Jurkat, Clone E6-1 (cell line): Measurements from ENCODE around the gene PTPRE.
"Not testable (repeated sequence)": the region's sequence is repeated elsewhere in the genome, so short reads cannot be mapped to it uniquely, and the experiment has no call there.

ENCODE experiments used
- DNase-seq: peaks from one replicate; pipeline ENCODE4 v3.0.0-alpha.2; 2011; ENCODE audit warnings: low read depth, low spot score
- H3K4me3 ChIP-seq: 2 replicates; pipeline ENCODE4 v1.5.1; 2011; ENCODE audit warnings: mild to moderate bottlenecking, low read length, control low read depth, moderate library complexity

Gene PTPRE

DNA sequence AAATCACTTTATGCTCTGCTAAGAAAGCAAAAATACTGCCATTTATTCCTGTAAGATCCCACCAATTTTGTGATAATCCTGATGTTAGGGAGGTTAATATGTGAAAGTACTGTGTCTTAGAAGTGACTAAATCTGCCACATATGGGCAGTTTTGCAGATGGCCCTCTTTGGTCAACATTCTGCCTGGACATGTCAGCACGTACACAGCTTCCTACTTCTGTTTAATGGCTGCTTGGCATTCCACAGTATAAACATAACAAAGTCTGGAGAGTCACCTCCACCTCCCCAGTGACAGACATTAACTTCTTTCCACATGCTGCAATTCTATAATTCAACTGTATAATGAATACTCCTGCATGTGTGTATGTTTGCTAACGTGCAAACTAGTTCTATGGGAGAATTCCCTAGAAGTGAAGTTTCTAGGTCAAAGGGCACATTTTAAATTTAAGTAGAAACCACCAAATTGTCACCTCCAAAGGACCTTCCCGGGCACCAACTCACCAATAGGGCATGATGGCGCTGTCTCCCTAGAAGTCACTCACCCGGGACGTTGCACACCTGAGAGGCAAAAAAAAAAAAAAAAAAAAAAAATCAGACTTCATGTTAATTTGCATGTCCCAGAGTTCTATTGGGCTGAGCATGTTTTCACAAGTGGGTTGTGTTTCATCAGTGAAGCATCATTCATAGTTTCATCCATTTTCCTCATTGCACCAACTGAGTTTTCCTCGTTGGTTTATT, 180.4 kb downstream of the PTPRE start:
- H3K4me3 ChIP-seq, result no peak overlapping the region
- no peak for DNase-seq

DNA sequence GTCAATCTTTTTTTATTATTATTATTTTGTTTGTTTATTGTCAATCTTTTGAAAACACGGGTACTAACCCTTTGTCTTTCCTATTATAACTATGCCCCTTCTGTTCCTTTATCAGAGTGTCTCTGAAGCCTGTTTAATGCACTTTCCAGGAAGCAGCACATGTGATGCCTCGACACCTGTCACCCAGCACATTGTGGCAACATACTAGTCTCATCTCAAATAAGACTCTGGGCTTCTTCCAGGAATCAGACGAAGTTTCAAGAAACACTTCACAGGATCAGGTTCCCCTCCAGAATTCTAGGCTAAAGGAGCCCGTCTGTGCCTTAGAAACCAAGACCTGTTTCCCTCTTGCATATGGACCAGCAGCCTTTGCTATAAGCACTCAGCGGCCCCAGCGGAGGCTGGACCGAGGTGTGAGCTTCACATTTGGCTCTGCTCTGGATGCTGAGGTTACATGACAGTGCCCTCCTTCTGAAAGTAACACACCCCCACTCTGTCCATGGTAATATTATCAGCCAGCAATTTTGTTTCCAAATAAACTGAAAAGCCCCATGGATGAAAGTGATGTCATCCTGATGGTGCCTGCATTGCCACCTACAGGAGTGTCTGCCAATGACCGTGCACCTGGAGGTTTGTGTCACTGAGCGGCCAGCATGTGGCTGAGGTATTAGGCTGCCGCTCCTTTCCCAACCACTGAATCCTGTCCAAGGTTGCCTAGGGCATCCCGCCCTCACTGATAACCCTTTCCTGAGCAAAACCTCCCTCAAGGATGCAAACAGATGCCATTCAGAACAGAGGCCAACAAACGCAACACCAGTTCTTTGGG, 181.2 kb downstream of the PTPRE start:
- no peak overlapping the region for H3K4me3 ChIP-seq
- no peak for DNase-seq

DNA sequence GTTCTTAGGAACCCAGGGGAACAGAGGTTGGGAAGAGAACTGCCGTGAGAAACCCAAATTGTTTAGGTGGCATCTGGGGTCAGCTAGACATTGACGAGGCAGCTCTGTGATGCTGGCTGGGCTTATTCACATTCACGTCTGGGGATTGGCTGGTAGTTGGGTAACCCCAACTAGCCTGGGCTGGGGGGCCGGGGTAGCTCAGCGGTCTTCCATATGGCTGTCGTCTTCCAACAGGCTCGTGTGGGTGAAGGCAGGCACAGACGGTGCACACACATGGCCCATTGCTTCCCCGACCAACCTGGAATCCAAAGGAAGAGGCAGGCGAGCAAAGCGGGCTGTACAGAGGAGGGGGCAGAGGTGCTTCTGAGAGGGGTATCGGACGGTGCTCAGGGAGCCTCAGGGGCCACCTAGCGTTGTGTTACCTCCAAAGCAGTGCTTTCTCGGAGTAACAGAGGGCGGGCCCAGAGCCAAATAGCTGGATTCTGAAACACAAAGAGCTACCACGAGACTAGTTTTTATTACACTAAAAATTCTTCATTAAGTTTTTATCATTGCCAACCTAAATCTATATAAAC, 184.8 kb downstream of the PTPRE start:
- H3K4me3 ChIP-seq, result no peak overlapping the region

GRCh38 chr10:128092454-128092853, 185.6 kb downstream of the PTPRE start:
- no peak overlapping the region for H3K4me3 ChIP-seq
- no peak for DNase-seq

More for the DNA sequence above, 184.8 kb downstream of the PTPRE start:
- no peak for DNase-seq

DNA sequence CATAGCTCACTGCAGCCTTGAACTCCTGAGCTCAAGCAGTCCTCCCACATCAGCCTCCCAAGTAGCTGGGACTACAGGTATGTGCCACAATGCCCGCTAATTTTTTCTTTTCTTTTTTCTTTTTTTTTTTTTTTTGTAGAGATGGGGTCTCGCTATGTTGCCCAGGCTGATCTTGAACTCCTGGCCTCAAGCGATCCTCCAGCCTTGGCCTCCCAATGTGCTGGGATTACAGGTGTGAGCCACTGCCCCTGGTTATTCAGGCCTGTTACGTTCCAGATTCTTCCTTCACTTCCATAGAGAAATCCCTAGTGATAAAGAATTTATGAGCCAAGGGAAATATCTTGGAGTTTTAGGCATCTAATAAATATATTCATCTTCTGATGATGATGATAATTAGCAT, 187.7 kb downstream of the PTPRE start:
- not testable (repeated sequence) for DNase-seq, H3K4me3 ChIP-seq

- H3K4me3 ChIP-seq, result no peak overlapping the region
- DNase-seq, result peak; percentile 45
Measured at GRCh38 chr10:128095027-128095752, 188.3 kb downstream of the PTPRE start.

GRCh38 chr10:128095753-128096469, 189.0 kb downstream of the PTPRE start:
- no peak overlapping the region for H3K4me3 ChIP-seq
- peak; percentile 67 for DNase-seq

DNA sequence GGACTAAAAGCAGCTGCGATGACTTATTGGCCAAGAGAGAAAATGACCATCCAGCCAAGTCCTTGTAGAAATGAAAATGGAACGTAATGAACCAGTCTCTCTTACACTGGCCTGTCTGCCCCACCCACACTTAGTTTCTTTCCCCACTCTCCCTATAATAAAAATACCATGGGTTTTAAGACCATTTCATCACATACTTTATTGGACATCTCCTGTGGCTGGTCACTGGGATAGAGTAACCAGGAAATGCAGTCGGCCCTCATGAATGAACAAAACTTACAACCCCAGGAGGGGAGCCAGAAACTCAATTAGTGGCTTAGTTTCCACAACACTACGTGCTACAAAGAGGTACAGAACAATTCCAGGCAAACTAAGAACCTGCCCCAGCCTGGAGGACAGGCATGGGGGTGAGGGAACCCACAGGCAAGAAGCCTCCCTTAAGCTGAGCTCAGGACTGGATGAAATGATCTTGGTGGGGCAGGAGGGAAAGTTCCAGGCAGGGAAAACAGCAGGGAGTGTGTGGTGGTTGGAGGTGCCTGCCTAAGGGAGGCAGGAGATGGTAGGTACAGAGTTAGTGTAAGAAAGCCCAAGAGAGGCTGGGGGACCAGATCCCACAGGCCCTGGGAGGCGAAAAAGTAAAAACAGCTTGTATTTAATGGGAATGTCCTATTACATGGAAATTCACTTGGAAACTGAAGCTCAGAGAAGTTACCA, 189.7 kb downstream of the PTPRE start:
- no peak for DNase-seq
- H3K4me3 ChIP-seq, result no peak overlapping the region

GRCh38 chr10:128097783-128098182, 190.9 kb downstream of the PTPRE start:
- no peak for DNase-seq
- H3K4me3 ChIP-seq, result no peak overlapping the region

- no peak overlapping the region for H3K4me3 ChIP-seq
Measured at GRCh38 chr10:128098631-128099030, 191.7 kb downstream of the PTPRE start.

DNA sequence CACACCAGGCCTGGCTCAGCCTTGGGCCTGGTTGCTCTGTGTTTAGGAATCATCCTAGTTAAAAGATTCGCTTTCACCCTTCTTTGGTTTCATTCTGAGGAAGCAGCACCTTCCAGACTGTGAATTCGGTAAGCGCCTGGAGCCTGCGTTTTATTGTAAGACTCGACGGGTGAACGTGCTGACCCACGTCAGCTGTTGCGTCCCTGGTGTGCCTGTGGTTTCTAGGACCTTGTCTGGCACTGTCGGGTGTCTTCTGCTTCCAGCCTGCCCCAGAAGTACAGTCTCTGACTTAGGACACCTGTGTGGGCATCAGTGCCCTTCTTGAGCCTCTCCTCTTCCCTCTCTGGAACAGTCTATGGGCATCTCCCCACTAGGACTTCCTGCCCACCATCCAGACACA, 193.0 kb downstream of the PTPRE start:
- no peak for DNase-seq

More at GRCh38 chr10:128098631-128099030, 191.7 kb downstream of the PTPRE start:
- no peak for DNase-seq

DNA sequence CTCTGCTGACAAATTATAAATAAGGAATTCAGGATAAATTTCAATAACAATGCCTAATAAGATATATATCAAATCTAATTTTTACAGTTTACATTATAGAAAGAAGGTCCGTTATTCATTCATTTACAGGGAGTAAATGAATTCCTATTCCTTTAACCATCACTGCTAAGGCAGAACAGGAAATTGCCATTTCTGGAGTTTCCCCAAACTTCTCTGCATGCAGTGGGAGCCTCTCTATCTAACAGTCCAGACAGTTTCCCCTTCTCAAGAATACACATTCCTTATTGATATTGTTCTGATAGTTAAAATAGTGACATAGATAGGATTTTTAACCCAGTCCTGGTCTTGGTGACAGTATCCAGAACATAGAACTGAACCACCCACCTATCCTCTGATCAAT, 195.0 kb downstream of the PTPRE start:
- DNase-seq, result no peak
- H3K4me3 ChIP-seq, result no peak overlapping the region

More for the DNA sequence above, 193.0 kb downstream of the PTPRE start:
- H3K4me3 ChIP-seq, result no peak overlapping the region

GRCh38 chr10:128102480-128103228, 195.8 kb downstream of the PTPRE start:
- no peak for DNase-seq
- no peak overlapping the region for H3K4me3 ChIP-seq

DNA sequence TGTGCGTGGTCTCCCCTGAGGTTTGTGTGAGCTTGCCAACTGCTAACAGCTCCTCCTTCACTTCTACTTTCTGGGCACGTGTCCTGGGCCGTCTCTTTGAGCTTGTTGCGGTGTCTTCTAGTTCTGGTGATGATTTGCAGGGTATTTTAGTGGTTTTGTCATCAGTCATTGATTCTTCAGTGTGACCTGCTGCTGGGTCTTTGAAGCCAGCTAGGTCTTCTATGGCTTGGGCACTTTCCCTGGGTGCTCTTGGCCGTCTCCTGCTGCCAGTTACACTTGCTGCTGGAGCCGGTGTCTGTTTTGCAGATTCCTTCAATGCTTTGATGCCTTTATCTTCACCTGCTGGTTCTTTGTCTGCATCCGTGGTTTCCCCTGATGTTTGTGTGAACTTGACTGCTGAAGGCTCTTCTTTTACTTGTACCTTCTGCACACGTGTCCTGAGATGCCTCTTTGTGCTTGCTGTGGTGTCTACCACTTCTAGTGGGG, 196.4 kb downstream of the PTPRE start:
- DNase-seq, result peak; percentile 84

GRCh38 chr10:128105383-128105782, 198.5 kb downstream of the PTPRE start:
- DNase-seq, result no peak
- no peak overlapping the region for H3K4me3 ChIP-seq

More for the DNA sequence above, 196.4 kb downstream of the PTPRE start:
- no peak overlapping the region for H3K4me3 ChIP-seq

DNA sequence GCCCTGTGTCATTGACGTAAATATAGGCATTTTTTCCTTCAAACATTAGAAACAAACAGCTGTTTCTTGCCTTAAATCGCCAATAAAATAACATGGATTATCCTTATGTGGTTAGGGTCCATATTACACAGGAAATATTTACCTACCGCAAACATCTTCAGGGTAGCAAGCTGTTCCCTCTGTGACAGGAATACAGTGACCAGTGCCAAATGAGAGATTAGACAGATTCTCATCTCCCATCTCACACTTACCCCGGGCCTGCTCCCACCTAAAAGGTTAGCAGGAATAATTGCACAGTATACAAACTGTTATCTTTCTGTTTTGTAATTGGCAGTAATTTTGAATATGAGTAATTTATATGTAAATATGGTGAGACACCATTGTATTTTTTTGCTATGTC, 202.8 kb downstream of the PTPRE start:
- H3K4me3 ChIP-seq, result no peak overlapping the region
- no peak for DNase-seq

- H3K4me3 ChIP-seq, result no peak overlapping the region
- DNase-seq, result no peak
Measured at GRCh38 chr10:128110339-128110738, 203.4 kb downstream of the PTPRE start.
